Kasumi-1 (cell line): ENCODE measurements around the gene AHNAK2.

Experiments
- DNase-seq, 2 experiments: peaks; one replicate each; lab custom pipeline; 2025; lab: John Stamatoyannopoulos, UW

AHNAK2 gene

GRCh38 chr14:105012171-105012985 lies 34.2 kb upstream of the AHNAK2 start:
- DNase-seq: peak; percentile 19 to 24

GRCh38 chr14:105011312-105011990 lies 33.3 kb upstream of the AHNAK2 start:
- no peak for DNase-seq

- DNase-seq: no peak
These were observed 32.7 kb upstream of the AHNAK2 start for GRCh38 chr14:105010891-105011291.

GRCh38 chr14:105010106-105010505 lies 31.9 kb upstream of the AHNAK2 start:
- DNase-seq: no peak

- DNase-seq: no peak
These were observed 29.6 kb upstream of the AHNAK2 start for GRCh38 chr14:105007593-105008264.

GRCh38 chr14:105006831-105007592 lies 28.8 kb upstream of the AHNAK2 start:
- DNase-seq: no peak

GRCh38 chr14:105005929-105006830 lies 28.0 kb upstream of the AHNAK2 start:
- DNase-seq: no peak

- DNase-seq: no peak
These were observed 27.3 kb upstream of the AHNAK2 start for GRCh38 chr14:105005329-105005928.

GRCh38 chr14:104999361-104999760 lies 21.2 kb upstream of the AHNAK2 start:
- no peak for DNase-seq

GRCh38 chr14:104998801-104999200 lies 20.6 kb upstream of the AHNAK2 start:
- no peak for DNase-seq

- no peak for DNase-seq
These were observed 18.3 kb upstream of the AHNAK2 start for GRCh38 chr14:104996483-104996882.

- DNase-seq: no peak
These were observed 17.9 kb upstream of the AHNAK2 start for GRCh38 chr14:104996032-104996431.

- no peak for DNase-seq
These were observed 16.8 kb upstream of the AHNAK2 start for GRCh38 chr14:104994978-104995377.

GRCh38 chr14:104993808-104994591 lies 15.8 kb upstream of the AHNAK2 start:
- DNase-seq: peak; percentile 39 to 42

- no peak for DNase-seq
These were observed 15.1 kb upstream of the AHNAK2 start for GRCh38 chr14:104993306-104993705.

GRCh38 chr14:104992501-104992900 lies 14.3 kb upstream of the AHNAK2 start:
- no peak for DNase-seq

GRCh38 chr14:104991896-104992230 lies 13.7 kb upstream of the AHNAK2 start:
- no peak for DNase-seq

GRCh38 chr14:104989951-104990303 lies 11.8 kb upstream of the AHNAK2 start:
- no peak for DNase-seq

- no peak for DNase-seq
These were observed 11.2 kb upstream of the AHNAK2 start for GRCh38 chr14:104989236-104989950.
